Keratinocyte (primary cell): Measurements from ENCODE around the gene NMBR. TPM values are rescaled to one million over a fixed set of nuclear protein-coding genes. Genes with fewer than 3 reads are reported as not detected.

Experiments used
- DNase-seq: peaks from one replicate; pipeline ENCODE4 v3.0.0-alpha.2; 2011; ENCODE audit warnings: low read depth, missing footprints, low spot score
- FAIRE-seq: peaks from 2 replicates; lab custom pipeline; 2011; peaks lifted over from hg19 to GRCh38; lab: Jason Lieb, UNC
- H2AFZ ChIP-seq: 2 replicates; pipeline ENCODE4 v1.6.0; 2012; ENCODE audit warnings: low read length, control low read depth, inconsistent platforms; ENCODE audit not compliant: control insufficient read depth
- H3K27ac ChIP-seq: 2 replicates; pipeline ENCODE4 v1.5.1; 2011; ENCODE audit warnings: low read length; ENCODE audit not compliant: control insufficient read depth, insufficient read depth
- H3K27me3 ChIP-seq: 3 replicates; pipeline ENCODE4 v1.6.0; 2011; ENCODE audit warnings: low read length; ENCODE audit not compliant: control insufficient read depth, insufficient read depth; ENCODE audit errors: extremely low read depth
- H3K36me3 ChIP-seq, 2 experiments: 2 replicates in 1 of 2; 3 replicates in 1 of 2; pipeline ENCODE4 v1.5.1; 2011; ENCODE audit warnings: low read length in 2 of 2, mild to moderate bottlenecking in 1 of 2; ENCODE audit not compliant: control insufficient read depth in 2 of 2, insufficient read depth in 2 of 2; ENCODE audit errors: extremely low read depth in 1 of 2
- H3K4me1 ChIP-seq: 3 replicates; pipeline ENCODE4 v1.5.1; 2011; ENCODE audit warnings: low read length; ENCODE audit not compliant: control insufficient read depth, insufficient read depth; ENCODE audit errors: extremely low read depth
- H3K4me2 ChIP-seq: 3 replicates; pipeline ENCODE4 v1.6.0; 2011; ENCODE audit warnings: low read depth, low read length; ENCODE audit not compliant: control insufficient read depth, insufficient read depth; ENCODE audit errors: extremely low read depth
- H3K4me3 ChIP-seq, 3 experiments: fragments of 200-600 bp in 1 of 3; sonication (generic) in 1 of 3; 2 replicates in 2 of 3; 3 replicates in 1 of 3; pipeline ENCODE4 v1.5.1; 2011 to 2016; ENCODE audit warnings: low read length in 3 of 3, mild to moderate bottlenecking in 3 of 3, control low read depth in 2 of 3, inconsistent platforms in 1 of 3, low read depth in 1 of 3, mixed read lengths in 1 of 3, mixed run types in 1 of 3, moderate library complexity in 1 of 3; ENCODE audit not compliant: control insufficient read depth in 2 of 3, insufficient read depth in 2 of 3; ENCODE audit errors: extremely low read depth in 1 of 3
- H3K79me2 ChIP-seq: 2 replicates; pipeline ENCODE4 v1.6.0; 2012; ENCODE audit warnings: low read length; ENCODE audit not compliant: control insufficient read depth, insufficient read depth
- H3K9ac ChIP-seq: 3 replicates; pipeline ENCODE4 v1.6.0; 2011; ENCODE audit warnings: low read length; ENCODE audit not compliant: control insufficient read depth, insufficient read depth; ENCODE audit errors: extremely low read depth
- H3K9me1 ChIP-seq: 3 replicates; pipeline ENCODE4 v1.6.0; 2011; ENCODE audit warnings: low read length; ENCODE audit not compliant: control insufficient read depth, insufficient read depth; ENCODE audit errors: extremely low read depth
- H3K9me3 ChIP-seq: 2 replicates; pipeline ENCODE4 v1.5.1; 2012; ENCODE audit warnings: low read depth, low read length; ENCODE audit not compliant: control insufficient read depth
- H4K20me1 ChIP-seq: 3 replicates; pipeline ENCODE4 v1.6.0; 2011; ENCODE audit warnings: low read length; ENCODE audit not compliant: control insufficient read depth, insufficient read depth; ENCODE audit errors: extremely low read depth
- EZH2 ChIP-seq: IDR thresholded peaks from one replicate; pipeline ENCODE4 v1.6.1; 2012; ENCODE audit warnings: inconsistent platforms, mild to moderate bottlenecking, low read length, moderate library complexity
- dilution Hi-C: fragments of 300-500 bp; cut with MboI; formaldehyde crosslinking; loops from one replicate; pipeline ENCODE4 v1.7.0; 2020; ENCODE audit warnings: low sequenced_read_pairs; ENCODE audit not compliant: extremely low pct_ligation_motif_present
- polyA plus RNA-seq, 5 experiments: library from polyadenylated mRNA; depleted of rRNA in 3 of 5; stranded (reverse) in 3 of 5; stranded (forward) in 1 of 5; unstranded in 1 of 5; fragments of >200 nt; gene quantifications; 1 replicate in 1 of 5; 2 replicates in 3 of 5; 3 replicates in 1 of 5; pipeline versions ENCODE4 v1.2.1 to v1.2.3, GENCODE V29; 2011 to 2012; ENCODE audit warnings: missing spikeins in 2 of 5, low read depth in 1 of 5, low replicate concordance in 1 of 5
- TF ChIP-seq, protein P1 (sequence below), 3 experiments: IDR thresholded peaks in 1 of 3; conservative IDR thresholded peaks in 1 of 3; optimal IDR thresholded peaks in 1 of 3; 2 replicates in 2 of 3; 3 replicates in 1 of 3; pipeline versions ENCODE3 to v1.5.1; 2011; ENCODE audit warnings: low read length in 3 of 3, mild to moderate bottlenecking in 3 of 3, moderate library complexity in 2 of 3, control low read depth in 1 of 3, inconsistent platforms in 1 of 3; ENCODE audit not compliant: insufficient read depth in 2 of 3; ENCODE audit errors: extremely low read depth in 1 of 3

Gene NMBR
- polyA plus RNA-seq, 1 donor (not counting 4 experiments of a cell fraction or from before 2014, with no cell fraction given) = not detected

GRCh38 chr6:142182004-142182403 is 35.1 kb upstream of the NMBR start:
- Histone ChIP-seq H3K9me1 (no peaks in the 10 kb centered on the region), H3K4me3 (no peak overlapping the region), H3K27ac (no peak overlapping the region), H3K79me2 (no peaks in the 10 kb centered on the region), H3K9ac (no peak overlapping the region), H3K4me2 (no peak overlapping the region), H3K9me3 (no peaks in the 10 kb centered on the region), H4K20me1 (no peaks in the 10 kb centered on the region), H2AFZ (no peak overlapping the region), H3K27me3 (no peaks in the 10 kb centered on the region), H3K4me1 (no peaks in the 10 kb centered on the region), H3K36me3 (no peaks in the 10 kb centered on the region)
- no peak for TF ChIP-seq EZH2
- TF ChIP-seq, protein P1, sequence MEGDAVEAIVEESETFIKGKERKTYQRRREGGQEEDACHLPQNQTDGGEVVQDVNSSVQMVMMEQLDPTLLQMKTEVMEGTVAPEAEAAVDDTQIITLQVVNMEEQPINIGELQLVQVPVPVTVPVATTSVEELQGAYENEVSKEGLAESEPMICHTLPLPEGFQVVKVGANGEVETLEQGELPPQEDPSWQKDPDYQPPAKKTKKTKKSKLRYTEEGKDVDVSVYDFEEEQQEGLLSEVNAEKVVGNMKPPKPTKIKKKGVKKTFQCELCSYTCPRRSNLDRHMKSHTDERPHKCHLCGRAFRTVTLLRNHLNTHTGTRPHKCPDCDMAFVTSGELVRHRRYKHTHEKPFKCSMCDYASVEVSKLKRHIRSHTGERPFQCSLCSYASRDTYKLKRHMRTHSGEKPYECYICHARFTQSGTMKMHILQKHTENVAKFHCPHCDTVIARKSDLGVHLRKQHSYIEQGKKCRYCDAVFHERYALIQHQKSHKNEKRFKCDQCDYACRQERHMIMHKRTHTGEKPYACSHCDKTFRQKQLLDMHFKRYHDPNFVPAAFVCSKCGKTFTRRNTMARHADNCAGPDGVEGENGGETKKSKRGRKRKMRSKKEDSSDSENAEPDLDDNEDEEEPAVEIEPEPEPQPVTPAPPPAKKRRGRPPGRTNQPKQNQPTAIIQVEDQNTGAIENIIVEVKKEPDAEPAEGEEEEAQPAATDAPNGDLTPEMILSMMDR (optimal IDR thresholded peaks at IDR 0.05 in 1 of 3, IDR thresholded peaks at IDR 0.05 in 1 of 3, conservative IDR thresholded peaks at IDR 0.05 in 1 of 3; ENCODE audit: extremely low read depth in 1 of 3, insufficient read depth in 2 of 3, low read length in 3 of 3) = no peak
- FAIRE-seq (no peak), DNase-seq (no peak)
- dilution Hi-C loops = no loop called here

- no peaks in the 10 kb centered on the region for H3K79me2 ChIP-seq
- no peak overlapping the region for H2AFZ ChIP-seq
- no peaks in the 10 kb centered on the region for H4K20me1 ChIP-seq
- TF ChIP-seq, protein P1 (optimal IDR thresholded peaks at IDR 0.05 in 1 of 3, IDR thresholded peaks at IDR 0.05 in 1 of 3, conservative IDR thresholded peaks at IDR 0.05 in 1 of 3; ENCODE audit: extremely low read depth in 1 of 3, insufficient read depth in 2 of 3, low read length in 3 of 3) = no peak
- no peak for TF ChIP-seq EZH2
- H3K9me3 ChIP-seq = no peaks in the 10 kb centered on the region
- H3K27me3 ChIP-seq = no peaks in the 10 kb centered on the region
- no peaks in the 10 kb centered on the region for H3K4me1 ChIP-seq
- dilution Hi-C loops = no loop called here
- H3K4me2 ChIP-seq = no peak overlapping the region
- no peak overlapping the region for H3K4me3 ChIP-seq
- no peak for FAIRE-seq
- H3K27ac ChIP-seq = no peak overlapping the region
- H3K9me1 ChIP-seq = no peaks in the 10 kb centered on the region
- H3K9ac ChIP-seq = no peak overlapping the region
- DNase-seq = no peak
- peaks cover 2 to 8% of the 10 kb centered on the region in 2 experiments for H3K36me3 ChIP-seq
Measured at GRCh38 chr6:142178129-142178528, 31.2 kb upstream of the NMBR start.
